Stimulated activated CD4-positive, alpha-beta T cell treated with anti-CD3 and anti-CD28 coated beads, Interleukin-1b, Interleukin-23, amount 100 ng/mL, for 24 hours (primary cell): Measurements from ENCODE around the gene CACHD1.
A peak's percentile ranks its signal among the peaks of the same experiment; 100 is the strongest.

ENCODE experiments used
- DNase-seq, 4 experiments: peaks; one replicate each; pipeline ENCODE4 v3.0.0-alpha.2; 2020; ENCODE audit warnings: low read depth in 4 of 4, low spot score in 1 of 4

CACHD1 gene

DNA sequence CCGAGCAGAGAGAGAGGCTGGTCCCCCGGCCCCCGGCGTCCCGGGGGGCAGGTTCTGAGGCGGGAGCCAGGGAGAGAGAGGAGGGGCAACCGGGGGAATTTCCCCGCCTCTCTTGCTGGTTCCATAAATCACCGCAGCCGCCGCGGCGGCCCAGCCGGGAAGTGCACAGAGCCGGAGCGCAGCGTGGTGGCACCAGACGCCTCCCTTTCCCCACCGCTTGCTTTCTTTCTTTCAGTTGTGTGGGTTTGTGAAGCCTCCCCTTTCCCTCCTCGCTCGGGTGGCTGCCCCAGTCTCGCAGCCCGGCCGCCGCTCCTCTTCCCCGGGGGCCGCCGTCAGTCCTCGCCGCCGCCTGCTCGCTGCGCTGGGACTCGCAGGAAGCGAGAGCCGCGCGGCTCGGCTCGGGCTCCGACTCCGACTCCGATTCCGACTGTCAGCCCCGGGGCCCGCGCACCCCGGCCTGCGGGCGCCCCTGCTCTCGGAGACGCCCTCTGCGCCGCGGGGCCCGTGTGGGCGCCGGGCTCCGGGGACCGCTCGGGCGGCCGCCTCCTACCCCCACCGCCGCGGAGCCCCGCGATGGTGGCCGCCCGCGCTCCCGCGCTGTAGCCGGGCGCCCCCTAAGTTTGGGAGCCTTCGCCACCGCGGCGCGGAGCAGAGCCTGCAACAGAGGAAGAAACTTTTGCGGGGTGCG, at the start of gene CACHD1:
CACHD1 (plus strand) TSS at position 153 of the 688 bp plus-strand sequence. CDS start 616 bp downstream, outside the sequence.
- peak; percentile 19 to 66 (median 56) for DNase-seq

DNA sequence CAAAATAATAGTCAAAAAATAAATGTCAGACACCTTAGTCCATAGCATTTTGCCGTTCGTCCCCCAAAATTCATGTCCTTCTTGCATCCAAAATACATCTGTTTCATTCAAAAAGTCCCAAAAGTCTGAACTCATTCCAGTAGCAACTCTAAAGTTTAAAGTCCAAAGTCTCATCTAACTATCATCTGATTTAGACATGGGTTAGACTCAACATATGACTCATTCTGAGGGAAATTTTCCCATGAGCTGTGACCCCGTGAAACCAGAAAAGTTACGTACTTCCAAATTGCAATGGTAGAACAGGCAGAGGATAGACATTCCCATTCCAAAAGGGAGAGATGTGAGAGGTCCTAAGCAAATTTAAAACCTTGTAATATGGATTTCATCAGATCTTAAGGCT, 48.6 kb upstream of the CACHD1 start:
- DNase-seq = no peak

DNA sequence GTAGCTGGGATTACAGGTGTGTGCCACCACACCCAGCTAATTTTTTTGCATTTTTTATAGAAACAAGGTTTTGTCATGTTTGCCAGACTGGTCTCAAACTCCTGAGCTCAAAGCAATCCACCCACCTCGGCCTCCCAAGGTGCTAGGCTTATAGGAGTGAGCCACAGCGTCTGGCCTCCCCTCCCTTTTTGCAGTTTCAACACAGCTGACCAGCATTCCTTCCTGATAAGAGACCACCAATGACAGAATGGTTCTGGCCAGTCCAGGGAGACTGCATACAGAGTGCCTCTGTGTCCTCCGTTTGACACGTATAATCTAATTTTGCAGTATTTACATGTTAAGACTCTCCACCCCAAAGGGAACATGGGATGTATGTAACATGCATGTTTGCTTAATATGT, 46.4 kb upstream of the CACHD1 start:
- DNase-seq = no peak

DNA sequence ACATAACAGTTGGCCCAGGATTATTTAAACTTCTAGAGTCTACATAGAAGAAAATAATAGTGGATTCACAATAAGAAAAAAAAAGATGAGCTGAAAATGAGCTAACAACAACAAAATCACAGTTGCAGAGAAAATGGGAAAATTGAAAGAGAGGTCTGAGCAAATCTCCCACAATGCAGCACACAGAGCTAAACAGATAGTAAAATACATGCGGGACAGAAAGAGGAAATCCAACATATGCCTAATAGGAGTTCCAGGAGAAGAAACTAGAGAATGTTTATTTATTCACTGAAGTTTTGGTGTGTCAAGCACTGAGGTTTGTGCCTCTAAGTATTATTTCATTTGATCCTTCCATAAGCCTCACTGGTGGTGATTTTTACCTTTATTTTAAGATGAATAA, 45.5 kb upstream of the CACHD1 start:
- no peak for DNase-seq

DNA sequence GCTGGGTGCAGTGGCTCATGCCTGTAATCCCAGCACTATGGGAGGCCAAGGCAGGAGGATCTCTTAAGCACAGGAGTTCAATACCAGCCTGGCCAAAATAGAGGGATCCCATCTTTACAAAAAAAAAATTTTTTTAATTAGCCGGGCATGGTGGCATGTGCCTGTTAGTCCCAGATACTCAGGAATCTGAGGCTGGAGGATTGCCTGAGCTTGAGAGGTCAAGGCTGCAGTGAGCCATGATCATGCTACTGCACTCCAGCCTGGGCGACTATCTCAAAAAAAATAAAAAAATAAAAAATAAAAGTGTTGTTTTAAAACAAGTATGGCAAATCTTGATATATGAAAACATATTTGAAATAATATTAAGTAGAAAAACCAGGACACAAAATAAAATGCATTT, 44.4 kb upstream of the CACHD1 start:
- no peak for DNase-seq

DNA sequence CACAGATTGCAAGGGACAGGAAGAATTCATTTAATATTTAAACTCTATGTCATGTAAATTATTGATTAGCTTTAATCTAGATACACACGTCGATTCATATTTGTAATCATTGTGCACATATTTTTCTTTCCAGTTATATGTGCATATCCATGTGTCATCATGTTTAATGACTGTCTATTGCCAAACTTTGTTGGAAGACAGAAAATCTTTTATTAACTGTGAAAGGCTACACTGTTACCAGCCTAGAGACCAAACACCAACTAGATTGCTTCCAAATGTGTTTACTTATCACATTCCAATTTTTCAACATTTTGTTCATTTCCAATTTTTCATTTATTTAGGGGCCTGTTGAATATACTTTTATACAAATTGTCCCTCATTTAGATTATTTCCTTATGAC, 43.2 kb upstream of the CACHD1 start:
- DNase-seq = no peak

DNA sequence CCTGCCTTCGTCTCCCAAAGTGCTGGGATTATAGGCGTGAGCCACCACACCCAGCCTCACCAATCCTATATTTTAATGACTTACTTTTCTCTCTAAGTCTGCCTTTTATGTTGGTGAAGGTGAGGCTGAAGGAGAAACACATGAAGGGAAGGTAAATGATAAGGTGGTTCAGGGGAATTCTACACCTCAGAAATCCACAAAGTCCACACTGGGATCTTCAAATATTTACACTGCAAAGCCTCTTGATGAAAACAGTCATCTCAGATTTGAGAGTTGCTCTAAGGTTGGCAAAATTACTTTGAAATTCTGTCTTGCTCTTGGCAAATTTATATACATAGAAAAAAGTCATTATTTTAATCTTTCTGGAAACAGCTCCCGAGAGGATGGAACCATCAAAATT, 42.0 kb upstream of the CACHD1 start:
- DNase-seq = no peak

DNA sequence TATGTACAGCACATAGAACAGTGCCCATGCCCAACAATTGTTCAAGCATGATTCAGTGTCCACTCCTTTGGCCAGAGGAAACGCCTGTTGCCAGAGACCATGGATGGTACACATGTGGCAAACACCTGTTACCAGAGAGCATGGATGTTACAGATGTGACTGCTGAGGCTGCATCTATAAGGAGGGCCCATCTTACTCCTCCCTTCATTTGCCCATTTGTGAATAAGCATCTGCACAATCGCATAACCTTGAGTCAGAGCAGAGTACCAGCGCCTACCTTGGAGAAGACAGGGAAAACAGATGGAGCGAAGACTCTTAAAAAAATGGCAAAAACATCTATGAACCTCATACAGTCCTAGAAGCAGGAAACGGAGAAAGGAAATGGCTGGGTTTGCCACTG, 36.6 kb upstream of the CACHD1 start:
- DNase-seq = no peak

DNA sequence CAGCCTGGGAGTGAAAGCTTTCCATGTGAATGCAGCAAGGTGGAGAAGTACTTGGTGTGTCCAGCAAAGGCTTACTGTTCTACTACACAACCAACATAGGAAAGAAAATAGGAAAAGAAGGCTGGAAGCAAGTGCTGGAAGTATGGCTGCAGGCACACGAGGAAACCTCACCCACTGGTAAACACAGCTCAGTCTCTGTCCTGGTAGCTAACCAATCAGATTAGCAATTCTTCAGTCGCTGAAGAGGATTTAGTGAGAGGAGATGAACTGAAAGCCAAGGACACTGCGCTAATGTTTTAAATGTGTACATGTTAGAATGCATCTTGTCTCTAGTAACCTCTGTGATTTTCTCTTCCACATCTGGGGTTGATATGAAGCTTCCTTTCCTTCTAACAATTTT, 36.2 kb upstream of the CACHD1 start:
- DNase-seq = no peak

DNA sequence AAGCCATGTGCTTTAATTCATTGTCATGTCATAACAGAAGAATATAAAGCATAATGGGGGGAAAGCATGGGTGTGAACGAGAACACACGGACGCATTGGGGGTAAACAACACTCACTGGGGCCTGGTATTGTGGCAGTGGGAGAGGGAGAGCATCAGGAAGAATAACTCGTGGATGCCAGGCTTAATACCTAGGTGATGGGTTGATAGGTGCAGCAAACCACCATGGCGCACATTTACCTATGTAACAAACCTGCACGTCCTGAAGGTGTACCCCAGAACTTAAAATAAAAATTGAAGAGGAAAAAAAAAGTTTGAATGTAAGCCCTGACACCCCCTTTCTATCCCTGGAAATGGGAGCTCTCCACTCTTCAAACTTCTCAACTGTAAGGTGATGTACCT, 34.9 kb upstream of the CACHD1 start:
- DNase-seq = no peak

DNA sequence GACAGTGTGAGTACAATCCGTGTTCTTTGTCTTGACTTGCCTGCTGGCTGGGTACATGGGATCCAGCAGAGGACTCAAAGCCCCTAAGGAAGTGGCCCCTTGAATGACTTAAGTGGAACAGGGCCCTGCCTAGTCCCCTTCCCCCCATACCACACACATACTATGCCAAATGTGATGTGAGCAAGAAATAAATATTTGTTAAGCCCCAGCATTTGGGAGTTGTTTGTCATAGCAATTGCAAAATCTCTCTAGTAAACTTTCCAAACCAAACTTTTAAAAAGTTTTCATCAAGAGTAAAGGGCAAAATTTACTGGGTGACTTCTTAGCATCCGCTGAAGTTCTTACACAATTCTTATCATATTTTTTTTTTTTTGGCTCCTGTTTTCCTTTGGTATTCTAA, 32.5 kb upstream of the CACHD1 start:
- DNase-seq = no peak

DNA sequence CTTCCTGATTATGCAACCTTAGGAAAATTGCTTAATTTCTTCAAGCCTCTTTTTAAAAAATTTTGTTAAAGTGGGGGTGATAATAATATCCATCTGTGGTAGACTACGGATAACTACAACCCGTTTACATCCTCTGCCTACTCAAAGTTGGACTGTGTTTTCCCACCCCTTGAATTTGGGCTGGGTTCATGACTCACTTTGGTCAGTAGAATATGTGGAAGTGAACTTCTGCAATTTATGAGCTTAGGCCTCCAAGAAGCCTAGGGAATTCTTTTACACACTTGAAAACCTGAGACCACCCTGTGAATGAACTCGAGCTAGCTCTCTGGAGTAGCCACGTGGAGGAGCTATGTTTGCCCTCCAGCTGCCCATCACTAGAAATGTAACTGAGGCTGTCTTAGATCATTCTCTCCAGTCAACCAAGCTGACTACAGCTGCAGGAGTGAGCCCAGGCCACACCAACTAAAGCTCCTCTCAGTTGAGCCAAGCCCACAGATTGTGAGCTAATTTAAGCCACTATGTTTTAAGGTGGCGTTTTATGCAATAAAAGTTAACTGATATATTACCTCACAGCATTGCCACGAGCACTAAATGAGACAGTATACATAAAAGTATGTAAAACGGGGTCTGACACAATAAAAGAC, 29.6 kb upstream of the CACHD1 start:
- no peak for DNase-seq

DNA sequence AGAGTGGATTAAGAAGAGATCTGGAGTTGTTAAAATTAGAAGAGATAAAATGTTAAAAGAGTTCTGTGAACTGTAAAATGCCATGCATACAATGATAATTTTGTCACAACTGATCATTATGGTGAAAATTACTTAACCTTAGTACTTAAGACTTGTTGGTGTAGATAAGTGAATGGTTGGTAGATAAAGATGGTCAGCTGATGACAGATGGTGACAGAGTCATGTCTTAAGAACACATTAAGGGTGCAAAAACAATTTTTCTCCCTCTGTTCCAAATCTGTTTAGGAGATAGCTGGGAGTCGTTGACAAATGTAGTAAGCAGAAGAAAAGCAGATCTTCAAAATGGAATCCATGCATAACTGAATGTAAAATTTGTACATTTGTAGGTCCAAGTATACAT, 18.5 kb upstream of the CACHD1 start:
- DNase-seq = no peak

DNA sequence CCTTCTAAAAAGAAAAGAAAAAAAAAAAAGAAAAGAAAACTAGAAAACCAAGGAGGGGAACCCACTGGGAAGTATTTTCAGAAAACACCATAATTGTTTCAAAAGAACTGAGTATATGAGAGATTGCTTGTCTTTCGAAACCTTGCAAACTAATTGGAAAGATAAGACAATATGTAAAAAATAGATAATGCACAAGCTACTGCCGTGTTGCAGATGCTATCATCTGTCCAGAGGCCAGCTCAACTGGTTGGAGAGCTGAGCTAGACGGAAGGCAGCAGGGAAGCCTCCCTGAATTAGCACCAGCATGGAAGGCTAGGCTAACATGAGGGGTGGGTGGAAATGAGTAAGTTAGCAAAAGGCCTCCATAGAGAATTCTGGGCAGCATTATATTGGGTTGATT, 16.2 kb upstream of the CACHD1 start:
- DNase-seq = no peak

DNA sequence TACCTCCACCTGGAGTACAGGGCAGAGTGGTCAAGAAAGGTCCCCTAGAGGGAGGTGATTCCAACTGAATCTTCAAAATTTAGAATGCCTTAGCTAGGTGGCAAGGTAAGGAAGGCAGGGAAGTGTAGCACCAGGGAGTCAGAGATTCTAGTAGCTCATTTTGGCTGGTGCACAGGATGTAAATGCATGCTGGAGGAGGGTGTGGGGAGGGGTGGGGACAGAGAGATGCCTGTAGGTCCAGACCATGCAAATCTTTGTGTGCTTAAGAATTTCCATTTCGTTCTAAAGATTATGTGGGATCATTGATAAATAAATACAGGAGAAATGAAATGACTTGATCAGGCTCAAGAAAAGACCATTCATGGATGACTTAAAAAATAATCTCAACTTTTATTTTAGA, 11.0 kb upstream of the CACHD1 start:
- no peak for DNase-seq

DNA sequence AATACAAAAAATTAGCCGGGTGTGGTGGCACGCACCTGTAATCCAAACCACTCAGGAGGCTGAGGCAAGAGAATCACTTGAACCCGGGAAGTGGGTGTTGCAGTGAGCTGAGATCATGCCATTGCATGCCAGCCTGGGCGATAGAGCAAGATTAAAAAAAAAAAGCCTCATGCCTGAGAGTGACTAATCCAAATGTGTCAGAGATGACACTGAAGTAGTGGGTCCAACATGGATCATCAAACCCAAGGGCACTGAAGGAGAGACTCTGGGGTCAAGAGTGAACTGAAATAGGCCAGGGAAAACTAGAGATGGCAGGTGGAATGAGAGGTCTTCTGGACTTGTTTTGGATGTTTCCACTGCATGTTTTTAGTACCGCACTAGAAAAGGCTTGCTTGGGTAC, 10.2 kb upstream of the CACHD1 start:
- DNase-seq = no peak

DNA sequence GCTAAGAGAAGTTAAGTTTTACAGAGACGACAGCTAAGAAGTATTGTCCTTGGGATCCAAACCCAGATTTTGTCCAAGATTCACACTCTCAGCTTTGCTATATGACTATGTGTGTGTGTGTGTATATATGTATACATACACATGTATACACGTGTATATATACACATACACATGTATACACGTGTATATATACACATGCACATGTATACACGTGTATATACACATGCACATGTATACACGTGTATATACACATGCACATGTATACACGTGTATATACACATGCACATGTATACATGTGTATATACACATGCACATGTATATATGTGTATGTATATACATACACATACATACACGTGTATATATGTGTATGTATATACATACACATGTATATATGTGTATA, 3.9 kb upstream of the CACHD1 start:
- no peak for DNase-seq

DNA sequence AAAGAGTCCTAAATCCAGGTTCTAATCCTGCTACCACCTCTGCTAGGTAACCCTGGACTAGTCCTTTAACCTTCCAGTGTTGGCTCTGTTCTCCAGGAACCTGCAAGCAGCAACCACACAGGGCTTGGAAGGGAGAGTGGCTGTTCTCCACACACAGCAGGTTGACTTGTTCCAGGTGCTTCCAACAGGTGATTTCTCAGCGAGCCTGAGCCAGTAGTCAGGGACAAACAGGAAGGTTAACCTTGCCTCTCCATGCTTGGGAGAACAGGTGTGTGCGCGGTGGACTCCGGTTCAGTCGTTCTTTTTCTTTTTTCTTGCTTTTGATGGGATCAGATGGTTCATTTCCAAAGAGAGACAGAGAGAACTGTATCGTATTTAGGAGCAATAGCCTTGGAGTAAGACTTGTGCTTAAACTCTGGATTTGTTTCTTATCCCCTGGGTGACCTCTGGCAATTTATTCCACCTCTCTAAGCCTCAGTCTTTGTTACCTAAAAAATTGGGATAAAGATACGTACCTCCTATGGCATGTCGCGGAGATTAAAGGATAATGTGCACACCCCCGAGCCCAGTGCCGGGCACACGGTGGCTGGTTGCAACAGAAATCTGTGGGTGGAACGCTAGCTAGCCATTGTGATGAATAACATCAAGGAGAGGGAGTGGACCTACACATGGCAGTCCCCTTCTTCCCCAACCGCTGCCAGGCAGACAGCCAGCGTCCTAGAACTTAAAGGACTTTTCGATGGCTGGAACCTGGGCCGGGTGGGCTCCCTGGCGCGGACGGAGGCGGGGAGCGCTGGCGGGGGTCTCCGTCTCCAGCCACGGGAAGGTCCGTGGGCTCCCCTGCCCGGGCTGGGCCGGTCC, 583 bp upstream of the CACHD1 start:
- no peak for DNase-seq

DNA sequence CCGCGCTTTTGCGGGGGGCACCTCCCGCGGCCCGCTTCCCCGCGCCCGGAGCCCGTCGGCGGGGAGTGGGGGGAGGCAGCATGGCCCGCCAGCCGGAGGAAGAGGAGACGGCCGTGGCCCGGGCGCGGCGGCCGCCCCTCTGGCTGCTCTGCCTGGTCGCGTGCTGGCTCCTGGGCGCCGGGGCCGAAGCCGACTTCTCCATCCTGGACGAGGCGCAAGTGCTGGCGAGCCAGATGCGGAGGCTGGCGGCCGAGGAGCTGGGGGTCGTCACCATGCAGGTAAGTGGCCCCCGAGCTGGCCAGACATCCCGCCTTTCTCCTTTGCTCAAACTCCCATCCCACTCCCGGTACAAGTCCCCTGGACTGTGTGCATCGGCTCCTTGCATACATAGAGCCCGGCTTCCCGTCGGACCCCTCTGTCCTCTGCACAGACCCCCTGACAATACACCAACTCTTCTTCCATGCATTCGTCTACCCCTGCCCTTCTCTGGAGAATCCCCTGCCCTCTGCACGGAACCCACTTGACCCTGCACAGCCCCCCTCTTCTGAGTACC, 812 bp downstream of the CACHD1 start:
- peak in 1 of 4 experiments; percentile 3 for DNase-seq

DNA sequence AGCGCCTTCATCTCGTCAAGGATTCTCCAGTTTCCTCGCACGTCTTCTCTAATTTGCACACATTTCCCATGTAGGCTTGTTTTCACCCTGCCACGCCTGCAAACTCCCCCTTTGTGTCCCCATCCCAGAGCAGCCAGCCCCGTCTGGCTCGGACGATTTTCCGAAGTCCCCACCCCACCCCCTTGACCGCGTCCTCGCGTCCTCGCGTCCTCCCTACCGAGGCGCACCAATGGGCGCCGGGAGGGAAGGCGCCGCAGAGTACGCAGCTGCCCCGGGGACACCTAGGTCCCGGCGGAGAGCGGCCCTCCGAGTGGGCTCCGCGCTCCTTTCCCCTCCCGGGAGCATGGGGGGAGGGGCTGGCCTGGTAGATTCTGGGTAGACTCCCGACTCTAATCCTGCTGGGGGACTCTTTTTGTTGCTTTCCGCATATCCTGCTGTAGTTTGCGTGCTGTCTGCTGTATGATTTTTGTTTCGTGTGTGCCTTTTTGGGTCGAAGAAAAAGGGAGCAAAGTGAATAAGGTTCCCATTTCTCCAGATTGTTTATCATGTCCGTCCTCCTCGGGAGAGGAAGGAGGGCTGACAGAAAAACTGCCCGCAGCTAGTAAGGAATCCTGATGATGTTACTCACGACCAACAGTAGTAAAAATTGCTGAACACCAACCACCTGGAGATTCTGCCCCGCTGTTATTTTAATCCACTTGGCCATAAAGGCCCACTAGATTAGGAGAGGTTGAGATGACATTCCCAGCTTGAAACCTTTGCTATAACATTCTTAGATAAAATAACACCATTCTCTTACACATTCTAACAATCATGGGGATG, 1.5 kb downstream of the CACHD1 start:
- DNase-seq = peak in 1 of 4 experiments; percentile 4

DNA sequence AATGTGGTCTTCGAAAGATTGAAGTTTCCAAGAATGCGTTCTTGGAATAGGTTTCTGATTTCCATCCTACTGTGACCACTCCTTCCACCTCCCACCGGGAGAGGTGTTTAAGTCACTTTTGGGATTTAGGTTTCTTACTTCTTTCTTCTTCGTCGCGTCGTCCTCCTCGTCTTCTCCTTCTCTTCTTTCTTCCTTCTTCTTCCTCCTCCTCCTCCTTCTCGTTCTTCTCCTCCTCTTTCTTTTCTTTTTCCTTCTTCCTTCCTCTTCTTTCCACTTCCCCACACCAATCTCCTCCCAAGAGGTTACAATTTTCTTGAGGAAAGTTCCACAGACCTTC, 2.1 kb downstream of the CACHD1 start:
- no peak for DNase-seq
